Lower leg skin (tissue), 4 donors: ENCODE results near the gene EPHA2. TPM values are rescaled to one million over a fixed set of nuclear protein-coding genes. Genes with fewer than 3 reads are reported as not detected.
A peak's percentile ranks its signal among the peaks of the same experiment; 100 is the strongest.

Experiments
- DNase-seq, 2 donors: peaks; one replicate each; pipeline ENCODE4 v3.0.0-alpha.2; 2019; ENCODE audit warnings: low spot score in 2 of 2
- H3K4me3 ChIP-seq: fragments of 200-600 bp; sonication (generic); 2 replicates; pipeline ENCODE4 v1.5.1; 2017; ENCODE audit warnings: mild to moderate bottlenecking, low read depth; ENCODE audit not compliant: poor library complexity, severe bottlenecking
- CTCF ChIP-seq, 3 donors: fragments of 450-650 bp; IDR thresholded peaks; one replicate each; pipeline ENCODE4 v1.5.1; 2016; ENCODE audit warnings: antibody characterized with exemption in 3 of 3, mild to moderate bottlenecking in 3 of 3, moderate library complexity in 2 of 3
- POLR2A ChIP-seq, 2 donors: fragments of 450-650 bp; IDR thresholded peaks; one replicate each; pipeline ENCODE4 v1.6.1; 2016 to 2017; ENCODE audit warnings: antibody characterized with exemption in 2 of 2, mild to moderate bottlenecking in 1 of 2, moderate library complexity in 1 of 2
- WGBS, 2 donors: methylation state at CpG; one replicate each; pipeline ENCODE4 v1.1.5; 2018; 5-methylcytosine and 5-hydroxymethylcytosine counted together
- intact Hi-C: fragments of 100-400 bp; cut with DNase I; formaldehyde crosslinking; loops from one replicate; pipeline ENCODE4 v1.15.0; 2023; ENCODE audit warnings: low total_unique reads
- total RNA-seq, 4 donors: library from RNA; depleted of rRNA; stranded (reverse); fragments of >200 nt; gene quantifications; one replicate each; pipeline ENCODE4 v1.1.0, GENCODE V29; 2016

Gene EPHA2
- total RNA-seq, 4 donors from 2014 or later, result 63.6 to 83.8 (median 68.8) TPM

- H3K4me3 ChIP-seq, result no peak overlapping the region
- no peak for DNase-seq
- intact Hi-C loops, result loop anchor here (5.0 kb wide), 1 partner anchor 109 kb away; no protein-coding TSS in a partner anchor
- TF ChIP-seq POLR2A (IDR thresholded peaks at IDR 0.05), result no peak
- no peak for TF ChIP-seq CTCF (IDR thresholded peaks at IDR 0.05)
- 72 to 80% methylated on average over 9 of the region's 9 CpGs for WGBS, 2 donors
Observed at GRCh38 chr1:16186655-16187235, 30.9 kb upstream of the EPHA2 start.

- 76 to 77% methylated on average over 7 of the region's 10 CpGs for WGBS, 2 donors
- peak in 1 of 2 donors; percentile 59 for DNase-seq
- no peak for TF ChIP-seq CTCF (IDR thresholded peaks at IDR 0.05)
- TF ChIP-seq POLR2A (IDR thresholded peaks at IDR 0.05), result no peak
- no peak overlapping the region for H3K4me3 ChIP-seq
- intact Hi-C loops, result loop anchor here (5.0 kb wide), 1 partner anchor 107 kb away; no protein-coding TSS in a partner anchor
Observed at GRCh38 chr1:16184557-16185303, 28.9 kb upstream of the EPHA2 start.

GRCh38 chr1:16183765-16184556 is 28.1 kb upstream of the EPHA2 start:
- 50 to 81% methylated on average over 19 of the region's 19 CpGs for WGBS, 2 donors
- DNase-seq, result no peak
- H3K4me3 ChIP-seq, result no peak overlapping the region
- TF ChIP-seq POLR2A (IDR thresholded peaks at IDR 0.05) (no peak), CTCF (IDR thresholded peaks at IDR 0.05) (no peak)
- intact Hi-C loops, result no loop called here

GRCh38 chr1:16183179-16183578 is 27.3 kb upstream of the EPHA2 start:
- peak in 1 of 2 donors; percentile 73 for DNase-seq
- no peak overlapping the region for H3K4me3 ChIP-seq
- TF ChIP-seq POLR2A (IDR thresholded peaks at IDR 0.05), result no peak
- TF ChIP-seq CTCF (IDR thresholded peaks at IDR 0.05), result no peak
- intact Hi-C loops, result no loop called here
- WGBS, 2 donors, result 31 to 53% methylated on average over 13 of the region's 13 CpGs

- no peak overlapping the region for H3K4me3 ChIP-seq
- WGBS, 2 donors, result 50 to 54% methylated on average over 15 to 18 of the region's 18 CpGs
- TF ChIP-seq POLR2A (IDR thresholded peaks at IDR 0.05) (no peak), CTCF (IDR thresholded peaks at IDR 0.05) (no peak)
- DNase-seq, result peak; percentile 87 to 97
- intact Hi-C loops, result no loop called here
Observed at GRCh38 chr1:16181887-16182719, 26.2 kb upstream of the EPHA2 start.
